SK-N-SH (cell line): Measurements from ENCODE around the gene WNT4. TPM values are rescaled to one million over a fixed set of nuclear protein-coding genes. Genes with fewer than 3 reads are reported as not detected.

Experiments
- CTCF ChIA-PET: fragments of 300-600, 350-600 bp; formaldehyde crosslinking; extraction: SDS; loops from one replicate; lab custom pipeline; 2021; lab: Yijun Ruan, JAX
- POLR2A ChIA-PET: fragments of 350-600 bp; sonication (Branson Sonifier 250); formaldehyde crosslinking; extraction: SDS; loops from one replicate; lab custom pipeline; 2020; ENCODE audit warnings: antibody characterized with exemption, inconsistent platforms; lab: Yijun Ruan, JAX
- DNase-seq: peaks from one replicate; pipeline ENCODE4 v3.0.0; 2012
- H2AFZ ChIP-seq: fragments of 200-600 bp; sonication (generic); 2 replicates; pipeline ENCODE4 v1.8.1; 2016; ENCODE audit warnings: antibody characterized with exemption, mild to moderate bottlenecking, low read depth
- H3F3A ChIP-seq: fragments of 200-600 bp; sonication (generic); replicated peaks from 2 replicates; pipeline ENCODE3; 2016; ENCODE audit warnings: antibody characterized with exemption, mild to moderate bottlenecking; ENCODE audit not compliant: insufficient read depth
- H3K27ac ChIP-seq, 2 experiments: fragments of 200-500 bp in 1 of 2; fragments of 200-600 bp in 1 of 2; sonication (Bioruptor generic) in 1 of 2; sonication (generic), shearing (Covaris generic) in 1 of 2; 2 replicates each; pipeline versions ENCODE4 v1.5.1 to v1.6.1; 2014 to 2016; ENCODE audit warnings: low read depth in 2 of 2, inconsistent platforms in 1 of 2, low read length in 1 of 2, mild to moderate bottlenecking in 1 of 2, mixed read lengths in 1 of 2
- H3K27me3 ChIP-seq: fragments of 200-600 bp; sonication (generic), shearing (Covaris generic); 2 replicates; pipeline ENCODE4 v1.6.1; 2016; ENCODE audit warnings: mixed run types; ENCODE audit not compliant: insufficient read depth
- H3K36me3 ChIP-seq, 2 experiments: fragments of 200-500 bp in 1 of 2; fragments of 200-600 bp in 1 of 2; sonication (Bioruptor generic) in 1 of 2; sonication (generic) in 1 of 2; replicated peaks in 1 of 2; 2 replicates each; pipeline versions ENCODE3 to v1.5.1; 2014 to 2016; ENCODE audit warnings: low read length in 1 of 2, mild to moderate bottlenecking in 1 of 2; ENCODE audit not compliant: insufficient read depth in 2 of 2, control insufficient read depth in 1 of 2
- H3K4me1 ChIP-seq, 2 experiments: fragments of 200-500 bp in 1 of 2; fragments of 200-600 bp in 1 of 2; sonication (Bioruptor generic) in 1 of 2; sonication (generic), shearing (Covaris generic) in 1 of 2; 2 replicates each; pipeline versions ENCODE4 v1.5.1 to v1.6.1; 2014 to 2016; ENCODE audit warnings: low read depth in 1 of 2, low read length in 1 of 2, mixed run types in 1 of 2; ENCODE audit not compliant: insufficient read depth in 2 of 2, control insufficient read depth in 1 of 2
- H3K4me2 ChIP-seq: fragments of 200-600 bp; sonication (generic), shearing (Covaris generic); 2 replicates; pipeline ENCODE4 v1.6.1; 2017; ENCODE audit warnings: mixed run types
- H3K4me3 ChIP-seq, 2 experiments: fragments of 200-500 bp in 1 of 2; fragments of 200-600 bp in 1 of 2; sonication (Bioruptor generic) in 1 of 2; sonication (generic), shearing (Covaris generic) in 1 of 2; 2 replicates each; pipeline versions ENCODE4 v1.5.1 to v1.8.1; 2014 to 2016; ENCODE audit warnings: low read depth in 2 of 2, inconsistent platforms in 1 of 2, low read length in 1 of 2, mild to moderate bottlenecking in 1 of 2, mixed read lengths in 1 of 2, moderate library complexity in 1 of 2
- H3K79me2 ChIP-seq: fragments of 200-600 bp; sonication (generic); 2 replicates; pipeline ENCODE4 v1.8.1; 2017; ENCODE audit warnings: mild to moderate bottlenecking; ENCODE audit not compliant: insufficient read depth
- H3K9ac ChIP-seq: fragments of 200-600 bp; sonication (generic); 2 replicates; pipeline ENCODE4 v1.6.1; 2017; ENCODE audit warnings: mixed run types
- H3K9me2 ChIP-seq: fragments of 200-600 bp; sonication (generic); 2 replicates; pipeline ENCODE4 v1.6.1; 2017; ENCODE audit warnings: mixed run types
- H3K9me3 ChIP-seq: fragments of 200-600 bp; sonication (generic); 2 replicates; pipeline ENCODE4 v1.6.1; 2017; ENCODE audit warnings: mixed run types, mild to moderate bottlenecking, moderate library complexity
- H4K20me1 ChIP-seq: fragments of 200-600 bp; sonication (generic); 2 replicates; pipeline ENCODE4 v1.6.1; 2017; ENCODE audit warnings: mild to moderate bottlenecking, mixed run types; ENCODE audit not compliant: insufficient read depth
- ELF1 ChIP-seq: IDR thresholded peaks from 2 replicates; pipeline ENCODE4 v1.4.0; 2012
- EP300 ChIP-seq, 2 experiments: IDR thresholded peaks; 2 replicates each; pipeline versions ENCODE4 v1.4.0 to v1.6.1; 2012; ENCODE audit warnings: borderline replicate concordance in 1 of 2, low read depth in 1 of 2, low read length in 1 of 2
- FOXJ3 ChIP-seq: sonication (generic); formaldehyde crosslinking; IDR thresholded peaks from 2 replicates; pipeline ENCODE4 v1.5.1; 2020; ENCODE audit warnings: mild to moderate bottlenecking, missing genetic modification reagents
- NFIC ChIP-seq: IDR thresholded peaks from 2 replicates; pipeline ENCODE4 v1.4.0; 2012; ENCODE audit warnings: borderline replicate concordance
- RFX5 ChIP-seq: IDR thresholded peaks from 2 replicates; pipeline ENCODE4 v1.6.1; 2012; ENCODE audit warnings: mild to moderate bottlenecking, improper control_type of control experiment, low read length
- RXRA ChIP-seq: IDR thresholded peaks from 2 replicates; pipeline ENCODE4 v1.4.0; 2012; ENCODE audit warnings: low read depth, mild to moderate bottlenecking, borderline replicate concordance
- TCF12 ChIP-seq: IDR thresholded peaks from 2 replicates; pipeline ENCODE4 v1.4.0; 2012
- WGBS: methylation state at CpG from one replicate; pipeline ENCODE4 v1.1.6; 2017; ENCODE audit warnings: low lambda C conversion rate; 5-methylcytosine and 5-hydroxymethylcytosine counted together
- polyA plus RNA-seq, 3 experiments: library from polyadenylated mRNA; depleted of rRNA; stranded (reverse); fragments of >200 nt; gene quantifications; 2 replicates each; pipeline ENCODE4 v1.2.3, GENCODE V29; 2012
- TF ChIP-seq, protein P1 (sequence below): IDR thresholded peaks from 2 replicates; pipeline ENCODE4 v1.4.0; 2012; ENCODE audit warnings: low read depth, borderline replicate concordance
- TF ChIP-seq, protein P2 (sequence below): fragments of 200-600 bp; sonication (generic); IDR thresholded peaks from 2 replicates; pipeline ENCODE4 v1.6.1; 2017; ENCODE audit warnings: antibody characterized with exemption, mild to moderate bottlenecking, moderate library complexity
- TF ChIP-seq, protein P3 (sequence below): IDR thresholded peaks from 2 replicates; pipeline ENCODE4 v1.6.1; 2012; ENCODE audit warnings: mild to moderate bottlenecking, low read depth, low read length, moderate library complexity

Gene WNT4
- polyA plus RNA-seq, 1 of the 3 experiments (the other 2 are of a cell fraction): 0.03 TPM

DNA sequence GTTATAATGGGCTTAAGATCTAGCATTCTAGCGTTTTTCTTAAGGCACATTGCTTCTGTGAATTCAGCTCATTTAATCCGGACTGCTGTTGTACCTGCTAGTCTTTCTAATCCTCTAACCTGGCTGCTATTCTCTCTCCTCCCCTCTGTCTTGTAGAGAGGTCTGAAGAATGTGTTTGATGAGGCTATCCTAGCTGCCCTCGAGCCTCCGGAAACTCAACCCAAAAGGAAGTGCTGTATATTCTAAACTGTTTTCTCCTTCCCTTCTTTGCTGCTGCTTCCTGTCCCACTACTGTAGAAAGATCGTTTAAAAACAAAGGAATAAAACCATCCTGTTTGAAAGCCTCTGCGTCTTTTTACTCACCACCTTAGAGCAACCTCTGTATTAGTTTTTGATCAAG lies 53.1 kb downstream of the WNT4 start:
- H3K9me2 ChIP-seq: no peaks in the 10 kb centered on the region
- TF ChIP-seq, protein P1, sequence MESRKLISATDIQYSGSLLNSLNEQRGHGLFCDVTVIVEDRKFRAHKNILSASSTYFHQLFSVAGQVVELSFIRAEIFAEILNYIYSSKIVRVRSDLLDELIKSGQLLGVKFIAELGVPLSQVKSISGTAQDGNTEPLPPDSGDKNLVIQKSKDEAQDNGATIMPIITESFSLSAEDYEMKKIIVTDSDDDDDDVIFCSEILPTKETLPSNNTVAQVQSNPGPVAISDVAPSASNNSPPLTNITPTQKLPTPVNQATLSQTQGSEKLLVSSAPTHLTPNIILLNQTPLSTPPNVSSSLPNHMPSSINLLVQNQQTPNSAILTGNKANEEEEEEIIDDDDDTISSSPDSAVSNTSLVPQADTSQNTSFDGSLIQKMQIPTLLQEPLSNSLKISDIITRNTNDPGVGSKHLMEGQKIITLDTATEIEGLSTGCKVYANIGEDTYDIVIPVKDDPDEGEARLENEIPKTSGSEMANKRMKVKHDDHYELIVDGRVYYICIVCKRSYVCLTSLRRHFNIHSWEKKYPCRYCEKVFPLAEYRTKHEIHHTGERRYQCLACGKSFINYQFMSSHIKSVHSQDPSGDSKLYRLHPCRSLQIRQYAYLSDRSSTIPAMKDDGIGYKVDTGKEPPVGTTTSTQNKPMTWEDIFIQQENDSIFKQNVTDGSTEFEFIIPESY: no peak
- TF ChIP-seq EP300 (IDR thresholded peaks at IDR 0.05; ENCODE audit: borderline replicate concordance in 1 of 2, low read depth in 1 of 2, low read length in 1 of 2): no peak
- TF ChIP-seq, protein P2, sequence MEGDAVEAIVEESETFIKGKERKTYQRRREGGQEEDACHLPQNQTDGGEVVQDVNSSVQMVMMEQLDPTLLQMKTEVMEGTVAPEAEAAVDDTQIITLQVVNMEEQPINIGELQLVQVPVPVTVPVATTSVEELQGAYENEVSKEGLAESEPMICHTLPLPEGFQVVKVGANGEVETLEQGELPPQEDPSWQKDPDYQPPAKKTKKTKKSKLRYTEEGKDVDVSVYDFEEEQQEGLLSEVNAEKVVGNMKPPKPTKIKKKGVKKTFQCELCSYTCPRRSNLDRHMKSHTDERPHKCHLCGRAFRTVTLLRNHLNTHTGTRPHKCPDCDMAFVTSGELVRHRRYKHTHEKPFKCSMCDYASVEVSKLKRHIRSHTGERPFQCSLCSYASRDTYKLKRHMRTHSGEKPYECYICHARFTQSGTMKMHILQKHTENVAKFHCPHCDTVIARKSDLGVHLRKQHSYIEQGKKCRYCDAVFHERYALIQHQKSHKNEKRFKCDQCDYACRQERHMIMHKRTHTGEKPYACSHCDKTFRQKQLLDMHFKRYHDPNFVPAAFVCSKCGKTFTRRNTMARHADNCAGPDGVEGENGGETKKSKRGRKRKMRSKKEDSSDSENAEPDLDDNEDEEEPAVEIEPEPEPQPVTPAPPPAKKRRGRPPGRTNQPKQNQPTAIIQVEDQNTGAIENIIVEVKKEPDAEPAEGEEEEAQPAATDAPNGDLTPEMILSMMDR: no peak
- TF ChIP-seq FOXJ3 (CRISPR knock-in tag): no peak
- TF ChIP-seq TCF12: no peak
- no peak for TF ChIP-seq RXRA
- no peak for TF ChIP-seq RFX5
- peaks cover 0 to 17% of the 10 kb centered on the region in 2 experiments; a peak in 3 of 4 replicates for H3K4me1 ChIP-seq
- H2AFZ ChIP-seq: no peak overlapping the region
- no peak overlapping the region for H3K4me2 ChIP-seq
- POLR2A ChIA-PET: no interaction called here
- H3K36me3 ChIP-seq: peaks cover 64 to 71% of the 10 kb centered on the region in 2 experiments
- peaks cover 97% of the 10 kb centered on the region for H4K20me1 ChIP-seq
- WGBS: 83% methylated on average over 6 of the region's 6 CpGs
- no peak for DNase-seq
- H3K4me3 ChIP-seq: no peak overlapping the region
- H3K27ac ChIP-seq: no peak overlapping the region; a peak in 1 of 4 replicates
- H3K9ac ChIP-seq: no peak overlapping the region
- H3K9me3 ChIP-seq: no peaks in the 10 kb centered on the region
- CTCF ChIA-PET: interaction anchor here (1.0 to 1.8 kb wide), 3 partner anchors 16 to 327 kb away, joined by 3 to 5 read pairs (median 3); no protein-coding TSS in a partner anchor
- peaks cover 98% of the 10 kb centered on the region for H3K79me2 ChIP-seq
- no peaks in the 10 kb centered on the region for H3K27me3 ChIP-seq
- peaks cover 36% of the 10 kb centered on the region for H3F3A ChIP-seq

- Histone ChIP-seq H3K36me3 (peaks cover 66 to 68% of the 10 kb centered on the region in 2 experiments), H3F3A (peaks cover 36% of the 10 kb centered on the region), H3K27ac (peak overlapping the region in 1 of 2 experiments; percentile 22; a peak in 1 of 4 replicates), H3K9ac (no peak overlapping the region), H3K79me2 (peaks cover 98% of the 10 kb centered on the region), H3K4me3 (no peak overlapping the region), H3K9me3 (no peaks in the 10 kb centered on the region), H2AFZ (no peak overlapping the region), H3K9me2 (no peaks in the 10 kb centered on the region), H4K20me1 (peaks cover 99% of the 10 kb centered on the region), H3K4me2 (no peak overlapping the region), H3K27me3 (no peaks in the 10 kb centered on the region), H3K4me1 (peaks cover 0 to 17% of the 10 kb centered on the region in 2 experiments; a peak in 3 of 4 replicates)
- ChIA-PET POLR2A (no interaction called here), CTCF (interaction anchor here (1.0 kb wide), 2 partner anchors 10 to 15 kb away, joined by 3 read pairs; no protein-coding TSS in a partner anchor)
- WGBS: 93% methylated on average over 3 of the region's 3 CpGs
- no peak for DNase-seq
- TF ChIP-seq ELF1 (no peak), NFIC (no peak)
- TF ChIP-seq, protein P3, sequence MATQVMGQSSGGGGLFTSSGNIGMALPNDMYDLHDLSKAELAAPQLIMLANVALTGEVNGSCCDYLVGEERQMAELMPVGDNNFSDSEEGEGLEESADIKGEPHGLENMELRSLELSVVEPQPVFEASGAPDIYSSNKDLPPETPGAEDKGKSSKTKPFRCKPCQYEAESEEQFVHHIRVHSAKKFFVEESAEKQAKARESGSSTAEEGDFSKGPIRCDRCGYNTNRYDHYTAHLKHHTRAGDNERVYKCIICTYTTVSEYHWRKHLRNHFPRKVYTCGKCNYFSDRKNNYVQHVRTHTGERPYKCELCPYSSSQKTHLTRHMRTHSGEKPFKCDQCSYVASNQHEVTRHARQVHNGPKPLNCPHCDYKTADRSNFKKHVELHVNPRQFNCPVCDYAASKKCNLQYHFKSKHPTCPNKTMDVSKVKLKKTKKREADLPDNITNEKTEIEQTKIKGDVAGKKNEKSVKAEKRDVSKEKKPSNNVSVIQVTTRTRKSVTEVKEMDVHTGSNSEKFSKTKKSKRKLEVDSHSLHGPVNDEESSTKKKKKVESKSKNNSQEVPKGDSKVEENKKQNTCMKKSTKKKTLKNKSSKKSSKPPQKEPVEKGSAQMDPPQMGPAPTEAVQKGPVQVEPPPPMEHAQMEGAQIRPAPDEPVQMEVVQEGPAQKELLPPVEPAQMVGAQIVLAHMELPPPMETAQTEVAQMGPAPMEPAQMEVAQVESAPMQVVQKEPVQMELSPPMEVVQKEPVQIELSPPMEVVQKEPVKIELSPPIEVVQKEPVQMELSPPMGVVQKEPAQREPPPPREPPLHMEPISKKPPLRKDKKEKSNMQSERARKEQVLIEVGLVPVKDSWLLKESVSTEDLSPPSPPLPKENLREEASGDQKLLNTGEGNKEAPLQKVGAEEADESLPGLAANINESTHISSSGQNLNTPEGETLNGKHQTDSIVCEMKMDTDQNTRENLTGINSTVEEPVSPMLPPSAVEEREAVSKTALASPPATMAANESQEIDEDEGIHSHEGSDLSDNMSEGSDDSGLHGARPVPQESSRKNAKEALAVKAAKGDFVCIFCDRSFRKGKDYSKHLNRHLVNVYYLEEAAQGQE: no peak
- TF ChIP-seq, protein P1: no peak
Observed at GRCh38 chr1:22089134-22089571, 53.7 kb downstream of the WNT4 start.
